OCI-LY1 (cell line): ENCODE results near the gene OR10G3.

Source experiments
- EZH2 ChIP-seq: fragments of 200-600 bp; sonication (generic), shearing (Covaris generic); IDR thresholded peaks from 2 replicates; pipeline ENCODE4 v1.8.0; 2017; ENCODE audit warnings: borderline replicate concordance, mixed run types, mild to moderate bottlenecking, antibody characterized with exemption, low read length, moderate library complexity, mixed read lengths
- TF ChIP-seq, protein P1 (sequence below): fragments of 200-600 bp; sonication (generic), shearing (Covaris generic); IDR thresholded peaks from 2 replicates; pipeline ENCODE4 v1.5.1; 2017; ENCODE audit warnings: mild to moderate bottlenecking, antibody characterized with exemption, low read length, moderate library complexity, mixed read lengths

DNA sequence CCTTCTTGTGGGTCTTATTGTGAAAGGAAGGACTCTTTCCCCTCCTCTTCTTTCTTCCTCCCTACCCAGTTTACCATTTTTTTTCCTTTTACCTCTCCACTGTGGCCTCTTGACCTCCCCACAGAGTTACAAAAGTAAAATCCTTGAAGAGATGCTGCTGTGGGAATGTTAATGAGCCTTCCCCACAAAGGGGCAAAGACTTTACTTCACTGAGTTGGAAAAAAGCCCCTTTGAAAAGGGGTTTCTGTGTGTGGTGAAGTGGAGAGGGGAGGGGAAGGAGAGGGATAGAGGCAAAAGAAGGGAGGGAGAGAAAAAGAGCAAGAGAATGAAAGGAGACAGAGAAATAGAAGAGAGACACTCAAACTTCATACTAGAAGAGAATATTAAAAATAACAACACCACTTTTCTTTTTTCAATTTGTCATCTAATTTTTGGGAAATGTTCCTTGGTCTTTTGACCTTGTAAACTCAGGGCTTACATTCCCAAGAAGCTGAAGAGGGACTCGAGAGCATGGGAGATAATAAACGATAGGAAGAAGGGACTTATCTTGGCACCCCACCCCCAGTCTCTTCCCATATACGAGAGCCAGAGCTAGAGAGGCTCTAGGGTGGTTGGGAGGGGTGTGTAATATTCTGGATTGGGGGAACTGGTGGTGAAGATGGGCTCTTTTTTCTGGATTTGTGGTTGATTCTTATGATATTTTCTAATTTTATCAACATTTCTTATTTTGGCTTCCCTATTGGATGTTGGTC, 40.5 kb downstream of the OR10G3 start:
- TF ChIP-seq, protein P1, sequence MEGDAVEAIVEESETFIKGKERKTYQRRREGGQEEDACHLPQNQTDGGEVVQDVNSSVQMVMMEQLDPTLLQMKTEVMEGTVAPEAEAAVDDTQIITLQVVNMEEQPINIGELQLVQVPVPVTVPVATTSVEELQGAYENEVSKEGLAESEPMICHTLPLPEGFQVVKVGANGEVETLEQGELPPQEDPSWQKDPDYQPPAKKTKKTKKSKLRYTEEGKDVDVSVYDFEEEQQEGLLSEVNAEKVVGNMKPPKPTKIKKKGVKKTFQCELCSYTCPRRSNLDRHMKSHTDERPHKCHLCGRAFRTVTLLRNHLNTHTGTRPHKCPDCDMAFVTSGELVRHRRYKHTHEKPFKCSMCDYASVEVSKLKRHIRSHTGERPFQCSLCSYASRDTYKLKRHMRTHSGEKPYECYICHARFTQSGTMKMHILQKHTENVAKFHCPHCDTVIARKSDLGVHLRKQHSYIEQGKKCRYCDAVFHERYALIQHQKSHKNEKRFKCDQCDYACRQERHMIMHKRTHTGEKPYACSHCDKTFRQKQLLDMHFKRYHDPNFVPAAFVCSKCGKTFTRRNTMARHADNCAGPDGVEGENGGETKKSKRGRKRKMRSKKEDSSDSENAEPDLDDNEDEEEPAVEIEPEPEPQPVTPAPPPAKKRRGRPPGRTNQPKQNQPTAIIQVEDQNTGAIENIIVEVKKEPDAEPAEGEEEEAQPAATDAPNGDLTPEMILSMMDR, result no peak
- TF ChIP-seq EZH2, result no peak
